ENCODE data around the gene ADRA1B.

ADRA1B gene

DNA sequence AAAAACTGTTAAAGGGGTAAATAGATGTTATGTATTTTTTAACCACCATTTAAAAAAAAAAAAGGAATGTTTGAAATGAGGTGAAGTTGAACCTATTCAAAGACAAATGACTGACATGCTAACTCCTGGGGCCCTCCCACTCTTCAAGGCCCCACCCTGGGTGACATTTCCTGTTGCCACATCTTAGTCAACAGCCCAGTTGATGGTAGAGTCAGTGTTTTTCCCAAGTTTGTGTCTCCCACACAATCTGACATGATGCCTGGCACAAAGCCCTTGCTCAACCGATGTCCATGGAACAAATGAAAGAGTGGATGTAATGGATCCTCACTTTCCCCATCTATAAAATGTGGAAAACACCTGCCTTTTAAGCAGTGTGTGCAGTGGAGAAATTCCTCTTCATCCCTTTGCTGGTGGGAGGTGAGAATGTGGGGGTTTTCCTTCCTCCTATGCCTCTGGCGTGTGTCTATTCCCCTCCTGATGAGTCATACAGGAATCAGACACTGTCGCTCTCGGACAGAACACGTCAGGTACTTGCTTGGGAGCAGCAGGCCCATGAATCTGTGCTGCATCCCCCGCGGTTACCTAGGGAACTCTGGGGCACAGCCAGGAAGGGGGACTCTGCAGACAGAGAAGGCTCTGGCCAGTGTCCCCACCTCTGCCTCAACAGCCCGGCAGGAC is 13.7 kb upstream of the ADRA1B start:
- DNase-seq, result no peak

GRCh38 chr5:159903131-159903530 is 13.2 kb upstream of the ADRA1B start:
- DNase-seq, result no peak

- no peak for DNase-seq
Observed at GRCh38 chr5:159904874-159905273, 11.4 kb upstream of the ADRA1B start.

DNA sequence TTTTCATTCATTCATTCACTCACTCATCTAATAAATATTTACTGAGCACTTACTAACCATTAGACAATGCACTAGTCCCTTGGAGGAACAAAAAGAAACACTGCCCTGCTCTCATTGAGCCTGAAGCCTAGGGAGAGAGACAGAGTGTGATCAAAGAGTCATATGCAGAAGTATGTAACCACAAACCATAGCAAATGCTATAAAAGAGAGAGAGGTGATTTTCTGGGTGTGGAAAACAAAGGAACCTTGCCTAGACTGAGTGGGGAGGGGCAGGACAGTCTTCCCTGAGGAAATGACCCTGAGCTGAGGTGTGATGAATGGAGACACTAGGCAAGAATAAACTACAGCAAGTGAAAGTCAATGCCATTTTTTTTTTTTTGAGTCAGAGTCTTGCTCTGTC is 10.8 kb upstream of the ADRA1B start:
- no peak for DNase-seq

DNA sequence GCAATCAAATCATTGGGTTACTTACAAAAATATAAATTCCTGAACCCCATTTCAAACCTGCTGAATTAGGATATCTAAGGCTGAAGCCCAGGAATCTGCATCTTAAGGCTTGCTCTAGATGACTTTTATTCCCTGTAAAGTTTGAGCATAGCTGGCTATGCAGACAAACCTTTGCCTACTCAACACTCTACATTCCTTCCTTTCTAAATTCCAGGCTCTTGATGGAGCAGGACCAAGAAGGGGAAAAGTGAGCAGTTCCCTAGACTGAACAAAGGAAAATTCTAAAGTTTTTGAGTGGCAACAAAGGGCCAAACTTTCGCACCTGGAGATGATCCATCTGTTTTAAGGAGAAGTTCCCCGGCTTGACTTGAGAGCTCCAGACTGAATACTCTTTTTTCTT is 9.8 kb upstream of the ADRA1B start:
- DNase-seq, result no peak

GRCh38 chr5:159906943-159907342 is 9.3 kb upstream of the ADRA1B start:
- DNase-seq, result no peak

DNA sequence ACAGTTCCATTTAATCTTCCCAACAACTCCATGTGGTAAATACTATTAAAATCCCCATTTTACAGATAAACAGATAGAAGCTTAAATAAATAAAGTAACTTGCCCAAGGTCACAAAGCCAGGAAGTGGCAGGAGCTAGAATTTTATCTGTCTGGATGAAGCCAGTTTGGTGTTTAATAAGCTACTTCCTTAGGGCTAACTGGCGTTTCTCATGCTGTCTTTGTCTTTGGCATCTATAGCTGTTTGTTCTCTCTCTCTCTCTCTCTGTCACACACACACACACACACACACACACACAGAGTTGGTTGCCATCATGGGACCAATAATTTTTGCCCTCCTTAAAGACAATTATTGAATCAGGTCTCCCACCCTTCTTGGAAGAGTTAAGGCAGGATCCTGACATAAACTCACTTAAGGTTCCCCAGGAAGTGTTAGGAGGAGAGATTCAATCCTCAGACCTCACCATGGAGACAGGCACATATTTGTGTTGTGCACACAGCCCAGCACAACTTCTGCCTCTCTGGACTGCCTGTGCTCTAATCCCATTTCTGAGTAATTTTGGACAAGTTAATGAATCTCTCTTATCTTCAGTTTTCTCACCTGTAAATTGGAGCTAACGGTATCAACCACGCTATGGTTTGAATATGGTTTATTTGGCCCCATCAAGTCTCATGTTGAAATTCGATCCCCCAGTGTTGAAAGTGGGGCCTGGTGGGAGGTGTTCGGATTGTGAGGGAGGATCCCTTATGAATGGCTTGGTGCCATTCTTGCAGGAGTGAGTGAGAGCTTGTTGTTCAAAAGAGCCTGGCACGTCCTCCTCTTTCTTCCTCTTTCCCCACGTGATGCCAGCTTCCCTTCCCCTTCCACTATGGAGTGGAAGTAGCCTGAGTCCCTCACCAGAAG is 8.3 kb upstream of the ADRA1B start:
- DNase-seq, result no peak

- DNase-seq, result no peak
Observed at GRCh38 chr5:159908591-159908940, 7.7 kb upstream of the ADRA1B start.

DNA sequence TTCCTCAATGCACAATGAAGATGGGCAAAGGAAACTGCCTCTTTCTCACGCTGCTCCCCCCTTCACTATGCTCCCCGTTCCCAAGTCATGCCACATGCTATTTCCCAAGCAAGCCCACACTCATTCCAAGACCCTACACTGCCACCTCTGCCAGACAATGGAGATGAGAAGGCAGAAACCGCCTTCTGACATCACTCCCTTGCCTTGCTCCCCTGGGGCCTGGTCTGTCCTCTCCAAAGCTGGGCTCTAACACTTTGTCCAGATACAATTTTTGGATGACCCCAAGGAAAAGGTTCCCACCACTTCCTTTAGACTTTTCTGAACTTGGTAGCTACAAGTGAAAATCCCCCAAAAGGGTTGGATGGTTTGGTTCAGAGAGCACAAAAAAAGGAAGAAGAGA is 7.2 kb upstream of the ADRA1B start:
- no peak for DNase-seq

- DNase-seq, result no peak
Observed at GRCh38 chr5:159910207-159910842, 6.0 kb upstream of the ADRA1B start.

DNA sequence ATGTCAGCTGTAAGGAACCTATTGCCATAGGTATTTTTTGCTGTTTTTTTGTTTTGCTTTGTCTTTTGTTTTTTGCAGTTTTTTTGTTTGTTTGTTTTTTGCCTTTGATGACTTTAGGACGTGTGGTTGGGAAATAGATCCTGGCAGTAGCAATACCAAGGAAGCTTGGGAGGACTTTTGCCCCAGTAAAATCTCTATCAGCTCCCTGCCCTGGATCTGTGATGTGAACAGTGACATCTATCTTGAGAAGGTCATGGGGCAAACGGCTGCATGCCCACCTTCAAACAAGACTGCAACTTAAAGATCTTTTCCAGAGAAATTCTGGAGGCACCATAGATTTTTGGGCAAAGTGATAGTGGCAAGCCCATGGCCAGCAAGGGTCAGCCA is 5.4 kb upstream of the ADRA1B start:
- no peak for DNase-seq

- no peak for DNase-seq
Observed at GRCh38 chr5:159911349-159911748, 4.9 kb upstream of the ADRA1B start.

- DNase-seq, result no peak
Observed at GRCh38 chr5:159912033-159912800, 4.1 kb upstream of the ADRA1B start.

DNA sequence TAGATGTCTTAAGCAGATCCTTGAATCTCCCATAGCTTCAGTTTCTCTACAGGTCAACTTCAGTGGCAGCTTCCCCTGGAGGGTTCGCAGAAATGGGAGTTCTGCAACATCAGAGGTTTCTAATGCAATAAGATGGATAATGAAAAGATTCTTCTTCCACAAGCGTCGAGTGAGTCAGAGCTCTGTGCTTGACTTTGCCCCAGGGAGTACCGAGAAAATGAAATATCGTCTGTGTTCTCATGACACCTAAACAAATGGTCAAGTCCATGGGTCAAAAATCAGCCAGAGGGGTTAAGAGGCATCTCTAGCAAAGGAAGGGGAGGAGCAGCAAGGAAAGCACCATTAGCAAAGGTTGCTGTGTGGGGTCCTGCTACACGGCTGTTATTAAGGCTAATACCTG is 3.2 kb upstream of the ADRA1B start:
- DNase-seq, result no peak

GRCh38 chr5:159913501-159913900 is 2.8 kb upstream of the ADRA1B start:
- no peak for DNase-seq

- no peak for DNase-seq
Observed at GRCh38 chr5:159916841-159917761, 819 bp downstream of the ADRA1B start.

DNA sequence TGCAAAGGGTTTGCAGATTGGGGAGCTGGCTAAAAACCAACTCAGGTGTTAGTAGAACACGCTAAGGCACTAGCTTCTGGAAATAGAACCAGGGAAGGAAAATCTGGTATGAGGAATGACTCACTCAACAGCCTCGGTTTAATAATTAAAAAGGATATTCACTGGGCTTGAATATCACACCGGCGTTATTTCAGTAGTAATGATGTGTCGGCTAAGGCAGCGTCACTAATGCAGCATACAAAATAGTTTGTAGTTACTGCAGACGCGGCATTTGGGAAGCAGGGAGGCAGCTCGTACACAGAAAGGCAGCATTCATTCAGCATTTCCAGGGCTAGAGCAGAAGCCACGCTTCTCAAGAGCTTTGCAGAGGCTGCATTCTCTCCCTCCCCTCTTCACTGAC is 1.7 kb downstream of the ADRA1B start:
- DNase-seq, result no peak

GRCh38 chr5:159921721-159922120 is 5.4 kb downstream of the ADRA1B start:
- DNase-seq, result no peak

DNA sequence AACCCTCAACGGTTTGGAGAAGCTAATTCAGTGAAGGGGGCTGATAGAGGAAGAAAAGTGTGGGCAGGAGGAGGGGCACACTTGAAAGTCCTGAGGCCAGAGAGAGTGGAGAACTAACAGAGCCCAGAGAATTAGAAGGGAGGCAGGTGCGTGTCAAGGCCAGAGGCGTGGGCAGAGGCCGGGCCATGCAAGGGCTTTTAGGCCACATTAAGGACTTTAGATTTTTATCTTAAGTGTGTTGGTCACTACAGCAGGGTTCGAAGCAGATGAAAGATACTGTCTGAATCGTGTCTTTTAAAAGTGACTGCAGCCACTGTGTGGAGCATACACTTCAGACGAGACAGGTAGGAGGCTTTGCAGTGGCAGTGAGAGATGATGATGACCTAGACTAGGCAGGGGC is 6.7 kb downstream of the ADRA1B start:
- DNase-seq, result no peak

DNA sequence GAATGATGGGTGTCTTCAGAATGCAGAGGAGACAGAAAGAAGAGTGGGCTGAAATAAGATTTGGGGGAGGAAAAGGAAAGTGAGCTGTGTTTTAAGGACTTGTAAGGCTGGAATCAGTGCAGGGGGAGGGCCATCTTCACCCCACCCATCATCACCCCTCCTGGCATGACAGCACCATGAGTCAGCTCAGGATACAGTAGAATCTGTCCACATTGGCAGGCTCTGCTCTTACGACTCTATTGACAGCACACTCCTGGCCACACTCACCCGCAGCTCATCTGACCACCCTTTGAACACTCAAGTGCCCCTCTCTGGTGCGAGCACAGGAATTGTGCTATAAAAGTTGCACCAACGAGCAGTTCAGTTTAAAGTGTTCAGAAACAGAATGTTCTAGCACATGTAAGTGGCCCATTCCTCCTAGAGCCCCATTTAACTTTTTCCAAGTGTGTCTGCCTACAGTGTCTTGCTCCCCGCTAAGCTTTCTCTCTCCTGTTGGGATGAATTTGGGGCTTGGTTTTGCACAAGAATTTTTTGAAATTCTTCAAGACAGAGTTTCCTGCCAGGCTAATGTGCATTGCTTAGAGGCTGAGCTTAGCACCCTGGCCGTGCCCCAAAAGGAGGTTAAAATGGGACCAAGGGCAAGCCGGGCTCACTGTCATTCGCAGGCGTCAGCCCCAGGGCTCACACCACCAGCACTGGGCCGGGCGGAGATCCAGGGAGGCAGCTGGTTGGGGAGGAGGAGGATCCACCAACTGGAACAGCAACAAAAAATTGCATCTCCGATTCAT is 12.0 kb downstream of the ADRA1B start:
- DNase-seq, result no peak

DNA sequence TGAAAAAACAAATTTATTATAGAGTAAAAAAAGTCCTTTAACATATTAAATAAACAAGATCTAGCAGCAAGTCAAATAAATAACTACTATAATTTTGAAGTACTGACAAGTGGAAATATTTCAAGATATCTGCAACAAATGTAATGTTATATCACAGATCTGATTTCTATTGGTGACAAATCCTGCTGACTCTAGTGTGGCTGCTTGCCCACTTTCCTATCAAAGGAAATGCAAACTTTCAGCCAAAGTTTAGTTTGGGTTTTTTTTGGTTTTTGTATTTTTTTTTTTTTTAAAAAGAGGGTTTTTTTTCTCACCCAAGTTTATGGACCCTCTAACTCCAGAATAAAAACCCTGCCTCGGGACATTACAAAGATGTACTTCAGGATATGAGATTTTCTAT is 12.9 kb downstream of the ADRA1B start:
- no peak for DNase-seq

Measured in stimulated activated CD4-positive, alpha-beta T cell treated with anti-CD3 and anti-CD28 coated beads, Interleukin-2, amount 100 ng/mL, for 24 hours (primary cell).